Measurements from ENCODE around the gene MBP. TPM values are rescaled to one million over a fixed set of nuclear protein-coding genes. Genes with fewer than 3 reads are reported as not detected.

The MBP gene
- polyA plus RNA-seq, 1 experiment = 2.1 TPM

GRCh38 chr18:77146249-77147080, 13.9 kb upstream of the MBP start:
- ChIA-PET CTCF (interaction anchor here (1.0 kb wide), 1 partner anchor 35 kb away, joined by 5 read pairs; no protein-coding TSS in a partner anchor), POLR2A (no interaction called here)
- no peak overlapping the region for H3K4me3 ChIP-seq (ENCODE audit: low read depth, low read length)
- TF ChIP-seq CTCF (IDR thresholded peaks at IDR 0.05; ENCODE audit: insufficient read depth, low read depth, low read length) = no peak
- DNase-seq (ENCODE audit: low read depth) = no peak
- no peaks in the 10 kb centered on the region for H3K36me3 ChIP-seq (ENCODE audit: control insufficient read depth, insufficient read depth, low read length)
- H3K27me3 ChIP-seq (ENCODE audit: control insufficient read depth, insufficient read depth, low read length) = no peaks in the 10 kb centered on the region

- no peaks in the 10 kb centered on the region for H3K27me3 ChIP-seq (ENCODE audit: control insufficient read depth, insufficient read depth, low read length)
- DNase-seq (ENCODE audit: low read depth) = no peak
- POLR2A ChIA-PET = no interaction called here
- H3K4me3 ChIP-seq (ENCODE audit: low read depth, low read length) = no peak overlapping the region
- no peaks in the 10 kb centered on the region for H3K36me3 ChIP-seq (ENCODE audit: control insufficient read depth, insufficient read depth, low read length)
- no peak for TF ChIP-seq CTCF (IDR thresholded peaks at IDR 0.05; ENCODE audit: insufficient read depth, low read depth, low read length)
- CTCF ChIA-PET = interaction anchor here (0.5 kb wide), 1 partner anchor 264 kb away, joined by 4 read pairs; no protein-coding TSS in a partner anchor
Measured at GRCh38 chr18:77145364-77145901, 12.8 kb upstream of the MBP start.

- H3K27me3 ChIP-seq (ENCODE audit: control insufficient read depth, insufficient read depth, low read length) = no peaks in the 10 kb centered on the region
- no peaks in the 10 kb centered on the region for H3K36me3 ChIP-seq (ENCODE audit: control insufficient read depth, insufficient read depth, low read length)
- POLR2A ChIA-PET = no interaction called here
- no peak for TF ChIP-seq CTCF (IDR thresholded peaks at IDR 0.05; ENCODE audit: insufficient read depth, low read depth, low read length)
- H3K4me3 ChIP-seq (ENCODE audit: low read depth, low read length) = no peak overlapping the region
- DNase-seq (ENCODE audit: low read depth) = no peak
- CTCF ChIA-PET = no interaction called here
Measured at GRCh38 chr18:77144451-77145118, 12.0 kb upstream of the MBP start.

- Histone ChIP-seq H3K27me3 (ENCODE audit: control insufficient read depth, insufficient read depth, low read length) (no peaks in the 10 kb centered on the region), H3K36me3 (ENCODE audit: control insufficient read depth, insufficient read depth, low read length) (no peaks in the 10 kb centered on the region), H3K4me3 (ENCODE audit: low read depth, low read length) (no peak overlapping the region)
- no peak for DNase-seq (ENCODE audit: low read depth)
- POLR2A ChIA-PET = no interaction called here
- TF ChIP-seq CTCF (IDR thresholded peaks at IDR 0.05; ENCODE audit: insufficient read depth, low read depth, low read length) = no peak
- CTCF ChIA-PET = no interaction called here
Measured at GRCh38 chr18:77144046-77144445, 11.5 kb upstream of the MBP start.

- POLR2A ChIA-PET = no interaction called here
- TF ChIP-seq CTCF (IDR thresholded peaks at IDR 0.05; ENCODE audit: insufficient read depth, low read depth, low read length) = no peak
- no peak for DNase-seq (ENCODE audit: low read depth)
Measured at GRCh38 chr18:77143196-77143595, 10.6 kb upstream of the MBP start.

More at GRCh38 chr18:77143196-77143595, 10.6 kb upstream of the MBP start:
- Histone ChIP-seq H3K36me3 (ENCODE audit: control insufficient read depth, insufficient read depth, low read length) (no peaks in the 10 kb centered on the region), H3K4me3 (ENCODE audit: low read depth, low read length) (no peak overlapping the region), H3K27me3 (ENCODE audit: control insufficient read depth, insufficient read depth, low read length) (no peaks in the 10 kb centered on the region)
- CTCF ChIA-PET = no interaction called here

All from BJ (cell line).